ENCODE results near the gene SDC1.

GRCh38 chr2:20235655-20236305, 10.8 kb upstream of the SDC1 start:
- TF ChIP-seq POLR2AphosphoS5 (IDR thresholded peaks at IDR 0.05): no peak
- TF ChIP-seq POLR2A (IDR thresholded peaks at IDR 0.05): no peak
